Small intestine (tissue), 7 donors: ENCODE results near the gene SOX30. TPM values are rescaled to one million over a fixed set of nuclear protein-coding genes. Genes with fewer than 3 reads are reported as not detected.

ENCODE experiments used
- DNase-seq, 2 donors: peaks; one replicate each; pipeline versions ENCODE4 v3.0.0 to v3.0.0-alpha.2; 2013
- FAIRE-seq: peaks from 2 replicates; lab custom pipeline; 2012; peaks lifted over from hg19 to GRCh38; lab: Jason Lieb, UNC
- H3K27ac ChIP-seq, 3 donors: one replicate each; pipeline ENCODE4 v1.5.1; 2013; ENCODE audit warnings: low read length in 2 of 3, mild to moderate bottlenecking in 2 of 3, control low read depth in 1 of 3, inconsistent platforms in 1 of 3, low read depth in 1 of 3, moderate library complexity in 1 of 3
- H3K27me3 ChIP-seq, 3 donors: one replicate each; pipeline ENCODE4 v1.6.1; 2013; ENCODE audit warnings: low read length in 3 of 3, inconsistent platforms in 1 of 3; ENCODE audit not compliant: control insufficient read depth in 3 of 3, insufficient read depth in 3 of 3
- H3K36me3 ChIP-seq, 3 donors: one replicate each; pipeline ENCODE4 v1.6.1; 2013; ENCODE audit warnings: low read length in 3 of 3, inconsistent platforms in 1 of 3, low read depth in 1 of 3, mild to moderate bottlenecking in 1 of 3, moderate library complexity in 1 of 3; ENCODE audit not compliant: control insufficient read depth in 3 of 3, insufficient read depth in 2 of 3
- H3K4me1 ChIP-seq, 3 donors: one replicate each; pipeline ENCODE4 v1.6.1; 2013; ENCODE audit warnings: low read length in 2 of 3, inconsistent platforms in 1 of 3, low read depth in 1 of 3, mild to moderate bottlenecking in 1 of 3, moderate library complexity in 1 of 3; ENCODE audit not compliant: control insufficient read depth in 3 of 3, insufficient read depth in 2 of 3
- H3K4me3 ChIP-seq, 3 donors: one replicate each; pipeline ENCODE4 v1.5.1; 2013; ENCODE audit warnings: low read length in 3 of 3, control low read depth in 1 of 3, inconsistent platforms in 1 of 3, low read depth in 1 of 3, mild to moderate bottlenecking in 1 of 3, moderate library complexity in 1 of 3
- H3K9me3 ChIP-seq, 2 donors: one replicate each; pipeline ENCODE4 v1.6.1; 2013; ENCODE audit warnings: low read depth in 1 of 2, low read length in 1 of 2; ENCODE audit not compliant: control insufficient read depth in 2 of 2, insufficient read depth in 1 of 2
- WGBS, 3 donors: extraction: QIAGEN DNeasy Blood & Tissue Kit; methylation state at CpG; one replicate each; pipeline ENCODE4 v1.1.7; 2013; 5-methylcytosine and 5-hydroxymethylcytosine counted together
- polyA plus RNA-seq, 4 donors: library from polyadenylated mRNA; stranded (reverse) in 3 of 4; unstranded in 1 of 4; fragments of 200-250 nt in 3 of 4; fragments of 120-200 nt in 1 of 4; gene quantifications; one replicate each; pipeline versions ENCODE4 v1.2.1 to v1.2.3, GENCODE V29; 2013
- donor health status: healthy with polysubstance abuse.
- donor health status: control.
- donor health status: control.
- donor health status: Bipolar disorder and iron deficiency.
- donor health status: healthy.

SOX30 gene
- polyA plus RNA-seq, 4 donors = 0.15 to 0.96 (median 0.22) TPM; not detected in 1

- Histone ChIP-seq H3K9me3 (no peaks in the 10 kb centered on the region), H3K36me3 (no peaks in the 10 kb centered on the region), H3K4me3 (no peak overlapping the region), H3K4me1 (no peaks in the 10 kb centered on the region), H3K27ac (peak overlapping the region in 1 of 3 donors; percentile 33), H3K27me3 (no peaks in the 10 kb centered on the region)
- no peak for DNase-seq
- FAIRE-seq = no peak
- 64 to 83% (median 78%) methylated on average over 10 of the region's 10 CpGs for WGBS, 3 donors
Measured at GRCh38 chr5:157582731-157583620, 69.3 kb downstream of the SOX30 start.

GRCh38 chr5:157581901-157582300, 70.3 kb downstream of the SOX30 start:
- Histone ChIP-seq H3K9me3 (no peaks in the 10 kb centered on the region), H3K27me3 (no peaks in the 10 kb centered on the region), H3K27ac (no peak overlapping the region), H3K4me1 (no peaks in the 10 kb centered on the region), H3K4me3 (no peak overlapping the region), H3K36me3 (no peaks in the 10 kb centered on the region)
- WGBS, 3 donors = 90 to 96% (median 95%) methylated on average over 5 of the region's 5 CpGs
- DNase-seq (no peak), FAIRE-seq (no peak)

GRCh38 chr5:157578079-157578780, 74.0 kb downstream of the SOX30 start:
- DNase-seq (no peak), FAIRE-seq (no peak)
- H3K27ac ChIP-seq = no peak overlapping the region
- no peaks in the 10 kb centered on the region for H3K9me3 ChIP-seq
- no peaks in the 10 kb centered on the region for H3K36me3 ChIP-seq
- peaks cover 0 to 11% (median 4%) of the 10 kb centered on the region in 3 donors for H3K27me3 ChIP-seq
- WGBS, 3 donors = 87 to 93% (median 88%) methylated on average over 6 of the region's 6 CpGs
- no peak overlapping the region for H3K4me3 ChIP-seq
- peaks cover 0 to 9% (median 0%) of the 10 kb centered on the region in 3 donors for H3K4me1 ChIP-seq

- WGBS, 3 donors = 66 to 85% (median 72%) methylated on average over 4 of the region's 4 CpGs
- Histone ChIP-seq H3K9me3 (no peaks in the 10 kb centered on the region), H3K4me1 (peaks cover 0 to 9% (median 0%) of the 10 kb centered on the region in 3 donors), H3K27me3 (peaks cover 0 to 11% (median 4%) of the 10 kb centered on the region in 3 donors), H3K27ac (no peak overlapping the region), H3K36me3 (no peaks in the 10 kb centered on the region), H3K4me3 (no peak overlapping the region)
- no peak for FAIRE-seq
- DNase-seq = no peak
Measured at GRCh38 chr5:157576678-157577077, 75.6 kb downstream of the SOX30 start.

Other genes with a start within 250 kb of the SOX30 start
- under 1 TPM in 2 of 4 donors, not detected in 2; 0.10 to 0.21 TPM for gene NIPAL4, start 192.2 kb downstream of the SOX30 start, polyA plus RNA-seq
- gene ADAM19, start 76.7 kb downstream of the SOX30 start, polyA plus RNA-seq = 1 to 10 TPM in 2 of 4 donors, under 1 TPM in 2; 0.67 to 6.5 (median 2.2) TPM
- gene C5orf52, start 19.1 kb upstream of the SOX30 start, polyA plus RNA-seq = 1 to 10 TPM in 1 of 4 donors, under 1 TPM in 1, not detected in 2; 0.22 to 1.2 TPM
- 10 to 100 TPM in 3 of 4 donors, 1 to 10 TPM in 1; 6.0 to 29.6 (median 14.7) TPM for gene THG1L, start 79.0 kb upstream of the SOX30 start, polyA plus RNA-seq
- gene LSM11, start 91.3 kb upstream of the SOX30 start, polyA plus RNA-seq = 1 to 10 TPM; 1.4 to 7.5 (median 2.1) TPM
- gene CLINT1, start 206.7 kb upstream of the SOX30 start, polyA plus RNA-seq = 100 to 1,000 TPM in 1 of 4 donors, 10 to 100 TPM in 3; 37.3 to 145 (median 67.7) TPM